Natural killer cell (primary cell): Measurements from ENCODE around the gene OR5H14. TPM values are rescaled to one million over a fixed set of nuclear protein-coding genes. Genes with fewer than 3 reads are reported as not detected.
A peak's percentile ranks its signal among the peaks of the same experiment; 100 is the strongest.
"Not testable (repeated sequence)": the region's sequence is repeated elsewhere in the genome, so short reads cannot be mapped to it uniquely, and the experiment has no call there.

Source experiments
- ATAC-seq, 3 donors: fragments of 150-1000 bp in 2 of 3; fragments of 200-7000 bp in 1 of 3; cut with Tn5 transposase; 1 replicate in 1 of 3; 2 replicates in 2 of 3; pipeline ENCODE4 v1.10.0; 2021; ENCODE audit warnings: mild to moderate bottlenecking in 2 of 3, moderate library complexity in 2 of 3
- DNase-seq, 2 donors: peaks; one replicate each; pipeline versions ENCODE4 v3.0.0 to v3.0.0-alpha.2; 2013 to 2021; ENCODE audit warnings: mixed read lengths in 1 of 2
- H3K27ac ChIP-seq: one replicate; pipeline ENCODE4 v1.5.1; 2013; ENCODE audit warnings: mild to moderate bottlenecking, low read length
- H3K27me3 ChIP-seq: one replicate; pipeline ENCODE4 v1.6.1; 2013; ENCODE audit warnings: low read length; ENCODE audit not compliant: control insufficient read depth, insufficient read depth
- H3K36me3 ChIP-seq: one replicate; pipeline ENCODE4 v1.6.1; 2013; ENCODE audit warnings: low read length; ENCODE audit not compliant: control insufficient read depth, insufficient read depth
- H3K4me1 ChIP-seq: one replicate; pipeline ENCODE4 v1.6.1; 2013; ENCODE audit warnings: low read length; ENCODE audit not compliant: control insufficient read depth, insufficient read depth
- H3K4me3 ChIP-seq: one replicate; pipeline ENCODE4 v1.5.1; 2013; ENCODE audit warnings: low read length
- H3K9me3 ChIP-seq: one replicate; pipeline ENCODE4 v1.6.1; 2013; ENCODE audit warnings: low read length; ENCODE audit not compliant: control insufficient read depth, insufficient read depth
- H3K27ac Mint-ChIP-seq, 2 donors: one replicate each; pipeline ENCODE4 v1.8.0; 2022; ENCODE audit warnings: mild to moderate bottlenecking in 2 of 2, mixed read lengths in 2 of 2, moderate library complexity in 1 of 2
- H3K27me3 Mint-ChIP-seq, 2 donors: one replicate each; pipeline ENCODE4 v1.8.0; 2022; ENCODE audit warnings: low read depth in 2 of 2, mixed read lengths in 2 of 2
- H3K36me3 Mint-ChIP-seq: one replicate; pipeline ENCODE4 v1.8.0; 2022; ENCODE audit warnings: mixed read lengths
- H3K4me1 Mint-ChIP-seq, 2 donors: one replicate each; pipeline ENCODE4 v1.8.0; 2022; ENCODE audit warnings: mixed read lengths in 2 of 2
- H3K4me3 Mint-ChIP-seq: one replicate; pipeline ENCODE4 v1.8.0; 2022; ENCODE audit warnings: mild to moderate bottlenecking, moderate library complexity, mixed read lengths
- H3K9me3 Mint-ChIP-seq, 2 donors: one replicate each; pipeline ENCODE4 v1.8.0; 2022; ENCODE audit warnings: mixed read lengths in 2 of 2
- CTCF ChIP-seq: fragments of 200-600 bp; IDR thresholded peaks from one replicate; pipeline ENCODE4 v1.8.0; 2022; ENCODE audit warnings: antibody characterized with exemption
- WGBS: methylation state at CpG from one replicate; pipeline ENCODE4 v1.1.7; 2013; ENCODE audit warnings: missing lambda C conversion rate; ENCODE audit not compliant: insufficient coverage; 5-methylcytosine and 5-hydroxymethylcytosine counted together
- intact Hi-C: fragments of 100-400 bp; cut with micrococcal nuclease; formaldehyde crosslinking; loops from one replicate; pipeline ENCODE4 v1.14.2; 2022
- total RNA-seq, 4 donors: library from RNA; stranded (reverse); fragments of 120-200 nt in 1 of 4; gene quantifications; one replicate each; pipeline versions ENCODE4 v1.2.3 to v1.2.4, GENCODE V29; 2013 to 2022

Gene OR5H14
- total RNA-seq, 3 donors from 2014 or later (not counting 1 experiment from before 2014, with no cell fraction given) = not detected

GRCh38 chr3:98180319-98180890 is 33.1 kb downstream of the OR5H14 start:
- no peaks in the 10 kb centered on the region for H3K4me1 ChIP-seq
- H3K9me3 ChIP-seq = no peaks in the 10 kb centered on the region
- no peak overlapping the region for H3K27ac ChIP-seq
- 80% methylated on average over 1 of the region's 3 CpGs for WGBS
- peaks cover 3 to 4% of the 10 kb centered on the region in 2 donors for H3K9me3 Mint-ChIP-seq
- no peak overlapping the region for H3K27ac Mint-ChIP-seq
- no peaks in the 10 kb centered on the region for H3K27me3 ChIP-seq
- H3K27me3 Mint-ChIP-seq = no peaks in the 10 kb centered on the region
- no peak overlapping the region for H3K4me3 ChIP-seq
- ATAC-seq = no peak
- no peaks in the 10 kb centered on the region for H3K36me3 ChIP-seq
- intact Hi-C loops = no loop called here
- DNase-seq = no peak
- H3K4me1 Mint-ChIP-seq = no peaks in the 10 kb centered on the region
- no peaks in the 10 kb centered on the region for H3K36me3 Mint-ChIP-seq
- TF ChIP-seq CTCF = no peak
- H3K4me3 Mint-ChIP-seq = no peak overlapping the region

- Histone ChIP-seq H3K27ac (no peak overlapping the region), H3K9me3 (no peaks in the 10 kb centered on the region), H3K27me3 (no peaks in the 10 kb centered on the region), H3K36me3 (no peaks in the 10 kb centered on the region), H3K4me3 (no peak overlapping the region), H3K4me1 (no peaks in the 10 kb centered on the region)
- no peaks in the 10 kb centered on the region for H3K36me3 Mint-ChIP-seq
- no peak overlapping the region for H3K4me3 Mint-ChIP-seq
- no peaks in the 10 kb centered on the region for H3K4me1 Mint-ChIP-seq
- ATAC-seq (no peak), DNase-seq (no peak)
- intact Hi-C loops = no loop called here
- TF ChIP-seq CTCF = no peak
- no peak overlapping the region for H3K27ac Mint-ChIP-seq
- H3K9me3 Mint-ChIP-seq = peaks cover 0 to 3% of the 10 kb centered on the region in 2 donors
- no peaks in the 10 kb centered on the region for H3K27me3 Mint-ChIP-seq
These were observed 34.9 kb downstream of the OR5H14 start for GRCh38 chr3:98182196-98182595.

- DNase-seq = no peak
- Mint-ChIP-seq H3K36me3 (no peaks in the 10 kb centered on the region), H3K4me3 (no peak overlapping the region), H3K4me1 (no peaks in the 10 kb centered on the region), H3K9me3 (peaks cover 0 to 3% of the 10 kb centered on the region in 2 donors), H3K27ac (no peak overlapping the region), H3K27me3 (no peaks in the 10 kb centered on the region)
- H3K4me1 ChIP-seq = no peaks in the 10 kb centered on the region
- H3K36me3 ChIP-seq = no peaks in the 10 kb centered on the region
- H3K9me3 ChIP-seq = no peaks in the 10 kb centered on the region
- intact Hi-C loops = no loop called here
- no peak for ATAC-seq
- no peak for TF ChIP-seq CTCF
- H3K27me3 ChIP-seq = no peaks in the 10 kb centered on the region
- H3K4me3 ChIP-seq = no peak overlapping the region
- H3K27ac ChIP-seq = no peak overlapping the region
These were observed 37.9 kb downstream of the OR5H14 start for GRCh38 chr3:98185180-98185579.

GRCh38 chr3:98188545-98188944 is 41.3 kb downstream of the OR5H14 start:
- TF ChIP-seq CTCF = no peak
- H3K36me3 Mint-ChIP-seq = no peaks in the 10 kb centered on the region
- peak in 1 of 2 donors; percentile 14 for DNase-seq
- H3K27me3 ChIP-seq = no peaks in the 10 kb centered on the region
- no peak overlapping the region for H3K4me3 ChIP-seq
- H3K9me3 ChIP-seq = no peaks in the 10 kb centered on the region
- H3K27me3 Mint-ChIP-seq = no peaks in the 10 kb centered on the region
- intact Hi-C loops = no loop called here
- no peaks in the 10 kb centered on the region for H3K4me1 ChIP-seq
- 5% methylated on average over 2 of the region's 3 CpGs for WGBS
- H3K4me1 Mint-ChIP-seq = no peaks in the 10 kb centered on the region
- no peak overlapping the region for H3K27ac ChIP-seq
- no peak overlapping the region for H3K27ac Mint-ChIP-seq
- peaks cover 0 to 3% of the 10 kb centered on the region in 2 donors for H3K9me3 Mint-ChIP-seq
- peak in 1 of 3 donors; percentile 35 for ATAC-seq
- H3K4me3 Mint-ChIP-seq = no peak overlapping the region
- H3K36me3 ChIP-seq = no peaks in the 10 kb centered on the region

- H3K27ac ChIP-seq, H3K27me3 Mint-ChIP-seq, H3K36me3 ChIP-seq, H3K4me3 Mint-ChIP-seq, H3K4me1 ChIP-seq, H3K27me3 ChIP-seq, H3K9me3 ChIP-seq, DNase-seq, H3K36me3 Mint-ChIP-seq, intact Hi-C loops, H3K9me3 Mint-ChIP-seq, H3K4me1 Mint-ChIP-seq, ATAC-seq, H3K27ac Mint-ChIP-seq, H3K4me3 ChIP-seq: not testable (repeated sequence)
These were observed 43.6 kb downstream of the OR5H14 start for GRCh38 chr3:98190911-98191310.
